ENCODE results near the gene SBNO2.

DNA sequence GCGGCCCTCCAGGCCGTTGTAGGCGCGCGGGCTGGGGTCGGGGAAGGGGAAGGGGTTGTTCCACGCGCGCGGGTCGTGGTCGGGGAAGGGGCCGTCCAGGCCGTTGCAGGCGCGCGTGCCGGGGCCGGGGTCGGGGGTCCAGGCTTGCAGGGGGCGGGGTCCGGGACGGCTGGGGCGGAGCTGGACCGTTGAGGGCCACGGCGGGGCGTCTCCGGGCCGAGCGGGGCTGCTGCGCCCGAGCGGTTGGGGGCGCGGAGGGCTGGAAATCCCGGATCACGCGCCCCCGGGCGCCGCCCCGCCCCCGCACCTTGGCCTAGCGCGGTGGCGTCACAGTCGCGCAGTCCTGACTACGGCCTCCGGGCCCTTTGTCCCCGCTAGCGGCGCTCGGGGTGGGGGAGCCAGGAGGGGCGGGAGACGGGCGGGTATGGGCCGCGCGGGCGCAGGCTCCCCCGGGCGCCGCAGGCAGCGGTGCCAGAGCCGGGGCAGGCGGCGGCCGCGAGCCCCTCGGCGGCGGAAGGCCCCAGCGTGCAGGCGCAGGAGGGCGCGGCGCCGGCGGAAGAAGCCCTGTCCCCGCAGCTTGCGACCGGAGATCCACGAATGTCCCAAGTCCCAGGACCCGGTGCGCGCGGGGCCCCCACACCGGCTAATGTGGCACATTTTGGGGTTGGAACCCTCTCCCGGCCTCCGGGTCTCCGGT is 69.6 kb downstream of the SBNO2 start:
- TF ChIP-seq, protein P1, sequence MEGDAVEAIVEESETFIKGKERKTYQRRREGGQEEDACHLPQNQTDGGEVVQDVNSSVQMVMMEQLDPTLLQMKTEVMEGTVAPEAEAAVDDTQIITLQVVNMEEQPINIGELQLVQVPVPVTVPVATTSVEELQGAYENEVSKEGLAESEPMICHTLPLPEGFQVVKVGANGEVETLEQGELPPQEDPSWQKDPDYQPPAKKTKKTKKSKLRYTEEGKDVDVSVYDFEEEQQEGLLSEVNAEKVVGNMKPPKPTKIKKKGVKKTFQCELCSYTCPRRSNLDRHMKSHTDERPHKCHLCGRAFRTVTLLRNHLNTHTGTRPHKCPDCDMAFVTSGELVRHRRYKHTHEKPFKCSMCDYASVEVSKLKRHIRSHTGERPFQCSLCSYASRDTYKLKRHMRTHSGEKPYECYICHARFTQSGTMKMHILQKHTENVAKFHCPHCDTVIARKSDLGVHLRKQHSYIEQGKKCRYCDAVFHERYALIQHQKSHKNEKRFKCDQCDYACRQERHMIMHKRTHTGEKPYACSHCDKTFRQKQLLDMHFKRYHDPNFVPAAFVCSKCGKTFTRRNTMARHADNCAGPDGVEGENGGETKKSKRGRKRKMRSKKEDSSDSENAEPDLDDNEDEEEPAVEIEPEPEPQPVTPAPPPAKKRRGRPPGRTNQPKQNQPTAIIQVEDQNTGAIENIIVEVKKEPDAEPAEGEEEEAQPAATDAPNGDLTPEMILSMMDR (IDR thresholded peaks at IDR 0.05), result peak in 1 of 6 experiments; percentile 14
- TF ChIP-seq POLR2A (IDR thresholded peaks at IDR 0.05), result peak in 1 of 2 donors; percentile 13
